B cell (primary cell): ENCODE measurements around the gene RNF187. TPM values are rescaled to one million over a fixed set of nuclear protein-coding genes. Genes with fewer than 3 reads are reported as not detected.

Source experiments
- ATAC-seq: fragments of 200-7000 bp; cut with Tn5 transposase; one replicate; pipeline ENCODE4 v1.10.0; 2021; ENCODE audit warnings: low read depth, mild to moderate bottlenecking, moderate number of reproducible peaks, moderate library complexity
- CTCF ChIA-PET: fragments of 350-600 bp; sonication (Branson Sonifier 250); formaldehyde crosslinking; loops from one replicate; lab custom pipeline; 2021; ENCODE audit warnings: antibody characterized with exemption, inconsistent platforms; lab: Charles Lee
- POLR2A ChIA-PET: fragments of 350-600 bp; sonication (Branson Sonifier 250); formaldehyde crosslinking; loops from one replicate; lab custom pipeline; 2021; ENCODE audit warnings: antibody characterized with exemption; lab: Charles Lee
- DNase-seq: peaks from one replicate; pipeline ENCODE4 v3.0.0; 2013
- H2AFZ ChIP-seq: 2 replicates; pipeline ENCODE4 v1.6.1; 2012; ENCODE audit warnings: mild to moderate bottlenecking, low read depth, low read length; ENCODE audit not compliant: insufficient read depth, poor library complexity, severe bottlenecking
- H3K27ac ChIP-seq, 2 donors: 1 replicate in 1 of 2; 2 replicates in 1 of 2; pipeline ENCODE4 v1.5.1; 2012 to 2013; ENCODE audit warnings: low read length in 2 of 2, mild to moderate bottlenecking in 2 of 2, moderate library complexity in 1 of 2
- H3K27me3 ChIP-seq, 4 experiments: fragments of 200-600 bp in 1 of 4; sonication (generic) in 1 of 4; replicated peaks in 1 of 4; 1 replicate in 2 of 4; 2 replicates in 2 of 4; pipeline versions ENCODE4 v1.6.1 to v1.7.0; 2013 to 2016; ENCODE audit warnings: low read length in 3 of 4, mild to moderate bottlenecking in 2 of 4, mixed read lengths in 1 of 4, moderate library complexity in 1 of 4; ENCODE audit not compliant: insufficient read depth in 4 of 4, control insufficient read depth in 3 of 4; ENCODE audit errors: control extremely low read depth in 1 of 4
- H3K36me3 ChIP-seq, 2 experiments: replicated peaks in 1 of 2; 1 replicate in 1 of 2; 2 replicates in 1 of 2; pipeline versions ENCODE4 v1.6.1 to v1.7.1; 2013; ENCODE audit warnings: low read length in 1 of 2; ENCODE audit not compliant: insufficient read depth in 2 of 2, control insufficient read depth in 1 of 2; ENCODE audit errors: control extremely low read depth in 1 of 2, extremely low read depth in 1 of 2
- H3K4me1 ChIP-seq, 2 donors: fragments of 200-600 bp in 1 of 2; sonication (generic) in 1 of 2; 1 replicate in 1 of 2; 2 replicates in 1 of 2; pipeline versions ENCODE4 v1.5.1 to v1.6.1; 2013 to 2017; ENCODE audit warnings: low read length in 2 of 2; ENCODE audit not compliant: control insufficient read depth in 2 of 2, insufficient read depth in 2 of 2
- H3K4me2 ChIP-seq: replicated peaks from 2 replicates; pipeline ENCODE3; 2012; ENCODE audit warnings: mild to moderate bottlenecking, low read depth, low read length; ENCODE audit not compliant: poor library complexity, severe bottlenecking
- H3K4me3 ChIP-seq, 5 experiments: fragments of 200-600 bp in 1 of 5; sonication (generic) in 1 of 5; 1 replicate in 3 of 5; 2 replicates in 2 of 5; pipeline versions ENCODE4 v1.5.1 to v1.7.0; 2011 to 2016; ENCODE audit warnings: low read length in 4 of 5, mild to moderate bottlenecking in 4 of 5, low read depth in 2 of 5, control low read depth in 1 of 5, moderate library complexity in 1 of 5; ENCODE audit not compliant: insufficient read depth in 1 of 5; ENCODE audit errors: control extremely low read depth in 1 of 5, extremely low read depth in 1 of 5
- H3K79me2 ChIP-seq: fragments of 200-600 bp; sonication (generic); one replicate; pipeline ENCODE4 v1.6.0; 2016; ENCODE audit warnings: low read length; ENCODE audit not compliant: control insufficient read depth, insufficient read depth
- H3K9ac ChIP-seq: fragments of 200-600 bp; sonication (generic); 2 replicates; pipeline ENCODE4 v1.6.1; 2017; ENCODE audit warnings: mild to moderate bottlenecking, low read length, moderate library complexity
- H3K9me3 ChIP-seq, 3 donors: one replicate each; pipeline versions ENCODE4 v1.6.1 to v1.7.1; 2013; ENCODE audit warnings: low read length in 2 of 3; ENCODE audit not compliant: control insufficient read depth in 2 of 3, insufficient read depth in 1 of 3; ENCODE audit errors: control extremely low read depth in 1 of 3
- H4K20me1 ChIP-seq: 2 replicates; pipeline ENCODE4 v1.6.0; 2012; ENCODE audit warnings: mild to moderate bottlenecking, low read length; ENCODE audit not compliant: insufficient read depth, control insufficient read depth, poor library complexity, severe bottlenecking
- H3K27ac Mint-ChIP-seq: one replicate; pipeline ENCODE4 v1.8.0; 2021; ENCODE audit warnings: mixed read lengths
- H3K27me3 Mint-ChIP-seq: one replicate; pipeline ENCODE4 v1.8.0; 2021; ENCODE audit warnings: mixed read lengths
- H3K4me1 Mint-ChIP-seq: one replicate; pipeline ENCODE4 v1.8.0; 2021; ENCODE audit warnings: mixed read lengths
- H3K4me3 Mint-ChIP-seq: one replicate; pipeline ENCODE4 v1.8.0; 2021; ENCODE audit warnings: mixed read lengths
- H3K9me3 Mint-ChIP-seq: one replicate; pipeline ENCODE4 v1.8.0; 2022; ENCODE audit warnings: mixed read lengths; ENCODE audit not compliant: insufficient read depth
- EZH2 ChIP-seq: IDR thresholded peaks from 2 replicates; pipeline ENCODE4 v1.6.1; 2012; ENCODE audit warnings: borderline replicate concordance, low read depth, mild to moderate bottlenecking, moderate library complexity, low read length; ENCODE audit not compliant: insufficient read depth, poor library complexity, severe bottlenecking
- WGBS: methylation state at CpG from one replicate; pipeline ENCODE4 v1.1.5; 2013; ENCODE audit warnings: missing lambda C conversion rate; ENCODE audit not compliant: insufficient coverage; 5-methylcytosine and 5-hydroxymethylcytosine counted together
- intact Hi-C: fragments of 100-400 bp; cut with micrococcal nuclease; formaldehyde crosslinking; loops from one replicate; pipeline ENCODE4 v1.10.0; 2022
- polyA plus RNA-seq: library from polyadenylated mRNA; depleted of rRNA; stranded (reverse); fragments of >200 nt; gene quantifications from 2 replicates; pipeline ENCODE4 v1.2.3, GENCODE V29; 2012
- total RNA-seq, 2 donors: library from RNA; stranded (reverse); fragments of 120-200 nt in 1 of 2; gene quantifications; 1 replicate in 1 of 2; 2 replicates in 1 of 2; pipeline versions ENCODE4 v1.2.3 to v1.2.4, GENCODE V29; 2013 to 2022
- TF ChIP-seq, protein P1 (sequence below): fragments of 200-600 bp; IDR thresholded peaks from one replicate; pipeline ENCODE4 v1.8.0; 2022; ENCODE audit warnings: antibody characterized with exemption, mild to moderate bottlenecking

RNF187 gene
- total and polyA plus RNA-seq, 2 donors (not counting 1 experiment from before 2014, with no cell fraction given) = 25.5 to 67.3 TPM

DNA sequence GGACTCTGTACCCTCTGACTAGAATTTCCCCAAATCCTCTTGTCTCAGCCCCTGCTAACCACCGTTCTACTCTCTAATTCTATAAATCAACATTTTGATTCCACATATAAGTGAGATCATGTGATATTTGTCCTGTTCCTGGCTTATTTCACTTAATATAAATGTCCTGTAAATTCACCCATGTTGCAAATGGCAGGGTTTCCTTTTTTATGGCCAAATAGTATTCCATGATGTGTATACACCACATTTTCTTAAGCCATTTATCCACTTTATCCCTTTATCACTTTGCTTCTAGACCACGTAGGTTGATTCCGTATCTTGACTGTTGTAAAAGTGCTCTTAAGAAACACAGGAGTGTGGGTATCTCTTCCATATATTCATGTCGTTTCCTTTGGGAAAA is 8.9 kb downstream of the RNF187 start:
- POLR2A ChIA-PET = no interaction called here
- H3K4me1 Mint-ChIP-seq = peaks cover 18% of the 10 kb centered on the region
- Histone ChIP-seq H3K4me2 (no peak overlapping the region), H3K4me3 (no peak overlapping the region), H3K27ac (no peak overlapping the region), H3K9ac (no peak overlapping the region), H2AFZ (no peak overlapping the region), H4K20me1 (peaks cover 22% of the 10 kb centered on the region), H3K4me1 (peaks cover 14% of the 10 kb centered on the region in 2 donors), H3K36me3 (peaks cover 0 to 38% of the 10 kb centered on the region in 2 experiments), H3K9me3 (no peaks in the 10 kb centered on the region), H3K27me3 (no peaks in the 10 kb centered on the region), H3K79me2 (peaks cover 16% of the 10 kb centered on the region)
- H3K4me3 Mint-ChIP-seq = no peak overlapping the region
- WGBS = no CpG with 5 or more reads among the region's 4 CpGs
- intact Hi-C loops = no loop called here
- no peaks in the 10 kb centered on the region for H3K9me3 Mint-ChIP-seq
- no peak overlapping the region for H3K27ac Mint-ChIP-seq
- ATAC-seq (no peak), DNase-seq (no peak)
- no peaks in the 10 kb centered on the region for H3K27me3 Mint-ChIP-seq
- CTCF ChIA-PET = no interaction called here
- TF ChIP-seq, protein P1, sequence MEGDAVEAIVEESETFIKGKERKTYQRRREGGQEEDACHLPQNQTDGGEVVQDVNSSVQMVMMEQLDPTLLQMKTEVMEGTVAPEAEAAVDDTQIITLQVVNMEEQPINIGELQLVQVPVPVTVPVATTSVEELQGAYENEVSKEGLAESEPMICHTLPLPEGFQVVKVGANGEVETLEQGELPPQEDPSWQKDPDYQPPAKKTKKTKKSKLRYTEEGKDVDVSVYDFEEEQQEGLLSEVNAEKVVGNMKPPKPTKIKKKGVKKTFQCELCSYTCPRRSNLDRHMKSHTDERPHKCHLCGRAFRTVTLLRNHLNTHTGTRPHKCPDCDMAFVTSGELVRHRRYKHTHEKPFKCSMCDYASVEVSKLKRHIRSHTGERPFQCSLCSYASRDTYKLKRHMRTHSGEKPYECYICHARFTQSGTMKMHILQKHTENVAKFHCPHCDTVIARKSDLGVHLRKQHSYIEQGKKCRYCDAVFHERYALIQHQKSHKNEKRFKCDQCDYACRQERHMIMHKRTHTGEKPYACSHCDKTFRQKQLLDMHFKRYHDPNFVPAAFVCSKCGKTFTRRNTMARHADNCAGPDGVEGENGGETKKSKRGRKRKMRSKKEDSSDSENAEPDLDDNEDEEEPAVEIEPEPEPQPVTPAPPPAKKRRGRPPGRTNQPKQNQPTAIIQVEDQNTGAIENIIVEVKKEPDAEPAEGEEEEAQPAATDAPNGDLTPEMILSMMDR = no peak
- TF ChIP-seq EZH2 = no peak

DNA sequence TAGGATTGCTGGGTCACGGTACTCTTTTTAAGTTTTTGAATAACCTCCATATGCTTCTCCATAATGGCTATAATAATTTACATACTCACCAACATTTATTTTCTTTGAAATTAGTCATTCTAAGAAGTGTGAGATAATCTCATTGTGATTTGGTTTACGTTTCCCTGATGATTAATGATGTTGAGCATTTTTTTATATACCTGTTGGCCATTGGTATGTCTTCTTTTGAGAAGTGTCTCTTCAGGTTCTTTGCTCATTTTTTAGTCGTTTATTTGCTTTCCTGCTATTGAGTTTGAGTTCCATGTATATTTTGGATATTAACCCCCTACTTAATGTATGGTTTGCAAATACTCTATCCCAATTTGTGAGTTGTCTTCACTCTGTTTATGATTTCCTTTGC is 9.3 kb downstream of the RNF187 start:
- CTCF ChIA-PET = no interaction called here
- WGBS = 100% methylated on average over 1 of the region's 3 CpGs
- H2AFZ ChIP-seq = no peak overlapping the region
- peaks cover 22% of the 10 kb centered on the region for H4K20me1 ChIP-seq
- H3K27ac ChIP-seq = no peak overlapping the region
- peaks cover 18 to 19% of the 10 kb centered on the region in 2 donors for H3K4me1 ChIP-seq
- TF ChIP-seq, protein P1 = no peak
- TF ChIP-seq EZH2 = no peak
- ATAC-seq = no peak
- H3K36me3 ChIP-seq = peaks cover 0 to 37% of the 10 kb centered on the region in 2 experiments
- POLR2A ChIA-PET = no interaction called here
- H3K9ac ChIP-seq = no peak overlapping the region
- no peaks in the 10 kb centered on the region for H3K9me3 ChIP-seq
- no peaks in the 10 kb centered on the region for H3K27me3 ChIP-seq
- Mint-ChIP-seq H3K9me3 (no peaks in the 10 kb centered on the region), H3K27me3 (no peaks in the 10 kb centered on the region), H3K4me3 (no peak overlapping the region), H3K27ac (no peak overlapping the region), H3K4me1 (peaks cover 22% of the 10 kb centered on the region)
- peaks cover 13% of the 10 kb centered on the region for H3K79me2 ChIP-seq
- no peak overlapping the region for H3K4me3 ChIP-seq
- DNase-seq = no peak
- intact Hi-C loops = no loop called here
- no peak overlapping the region for H3K4me2 ChIP-seq
